GM23248 (cell line): ENCODE results near the gene LRRC70.

Experiments
- EZH2 ChIP-seq: fragments of 200-600 bp; sonication (generic); IDR thresholded peaks from 2 replicates; pipeline ENCODE4 v1.6.1; 2018; ENCODE audit warnings: antibody characterized with exemption, mild to moderate bottlenecking; ENCODE audit not compliant: insufficient read depth, poor library complexity, severe bottlenecking
- EZH2phosphoT487 ChIP-seq: fragments of 200-600 bp; sonication (generic); IDR thresholded peaks from 2 replicates; pipeline ENCODE4 v1.6.1; 2018; ENCODE audit warnings: antibody characterized with exemption, moderate library complexity, mild to moderate bottlenecking, low read depth; ENCODE audit not compliant: insufficient read depth

DNA sequence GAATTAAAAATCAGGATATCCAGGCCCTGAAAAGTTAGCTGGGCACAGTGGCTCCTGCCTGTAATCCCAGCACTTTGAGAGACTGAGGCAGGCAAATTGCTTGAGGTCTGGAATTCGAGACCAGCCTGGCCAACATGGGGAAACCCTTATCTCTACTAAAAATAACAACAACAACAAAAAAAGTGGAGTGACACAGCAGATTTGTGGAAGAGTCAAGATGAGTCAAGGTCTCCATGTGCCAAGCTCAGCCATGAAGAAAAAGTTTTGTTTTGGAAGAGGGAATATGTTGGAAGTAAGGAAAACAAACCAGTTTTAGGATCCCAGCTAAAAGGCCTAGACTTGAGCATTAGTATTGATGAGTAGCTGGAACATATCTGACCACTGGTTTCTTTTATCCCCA, 14.7 kb downstream of the LRRC70 start:
- TF ChIP-seq EZH2phosphoT487 (no peak), EZH2 (no peak)
